ENCODE results near the gene MYCBPAP. TPM values are rescaled to one million over a fixed set of nuclear protein-coding genes. Genes with fewer than 3 reads are reported as not detected.

Gene MYCBPAP
- total RNA-seq, 3 donors from 2014 or later = 0.26 to 0.49 (median 0.30) TPM

DNA sequence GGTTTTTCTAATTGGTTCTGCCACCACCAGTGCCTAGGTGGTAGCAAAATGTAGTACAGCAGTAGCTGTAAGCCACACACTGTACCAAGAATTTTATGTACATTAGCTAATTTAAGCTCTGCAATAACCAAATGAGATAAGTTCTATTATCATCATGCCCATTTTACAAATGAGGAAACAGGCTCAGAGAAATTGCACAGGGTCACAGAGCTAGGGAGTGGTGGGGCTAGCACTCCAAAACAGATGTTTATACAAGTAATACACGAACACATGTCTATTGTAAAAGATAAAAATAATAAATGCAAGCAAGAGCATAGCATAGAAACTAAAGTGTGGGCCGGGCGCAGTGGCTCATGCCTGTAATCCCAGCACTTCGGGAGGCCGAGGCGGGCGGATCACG lies 16.0 kb upstream of the MYCBPAP start:
- no peak for ATAC-seq
- Mint-ChIP-seq H3K4me3 (no peak overlapping the region), H3K4me1 (ENCODE audit: low read depth) (no peaks in the 10 kb centered on the region)

GRCh38 chr17:50493744-50494143 lies 14.5 kb upstream of the MYCBPAP start:
- H3K4me1 Mint-ChIP-seq (ENCODE audit: low read depth) = no peaks in the 10 kb centered on the region

More for the DNA sequence above, 16.0 kb upstream of the MYCBPAP start:
- Mint-ChIP-seq H3K27me3 (ENCODE audit: low read depth) (no peaks in the 10 kb centered on the region), H3K9me3 (no peaks in the 10 kb centered on the region), H3K36me3 (ENCODE audit: insufficient read depth) (peaks cover 2% of the 10 kb centered on the region)
- no peak for DNase-seq

DNA sequence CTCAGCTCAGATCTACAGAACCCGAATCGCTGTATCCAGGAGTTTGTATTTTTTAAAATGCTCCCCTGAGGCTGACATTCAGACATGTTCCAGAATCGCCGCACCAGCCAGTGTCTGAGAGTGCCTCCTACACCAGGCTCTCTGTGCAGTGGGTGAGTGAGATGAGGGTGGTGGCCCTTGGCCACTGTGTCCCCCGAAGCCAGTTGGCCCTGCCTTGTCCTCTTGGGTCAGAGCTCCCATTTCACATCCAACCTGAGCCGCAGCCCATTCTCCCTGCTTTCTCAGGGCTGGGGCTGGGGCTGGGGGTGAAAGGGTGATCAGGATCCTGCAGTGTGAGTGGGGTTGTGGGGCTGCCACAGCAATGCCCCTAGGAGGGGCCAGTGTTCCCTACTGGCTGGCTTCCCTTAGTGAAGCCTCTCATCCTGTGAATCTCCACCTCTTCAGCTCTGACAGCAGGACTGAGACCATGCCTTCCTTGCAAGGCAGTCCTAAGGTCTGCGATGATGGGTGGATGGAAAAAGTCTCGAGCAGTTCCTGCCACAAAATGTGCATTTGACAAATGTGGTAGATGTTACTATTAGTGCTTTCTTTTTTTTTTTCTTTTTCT lies 12.9 kb upstream of the MYCBPAP start:
- H3K9me3 Mint-ChIP-seq = no peaks in the 10 kb centered on the region
- H3K4me3 Mint-ChIP-seq = no peak overlapping the region
- H3K4me1 Mint-ChIP-seq (ENCODE audit: low read depth) = no peaks in the 10 kb centered on the region
- DNase-seq (no peak), ATAC-seq (no peak)
- peaks cover 2% of the 10 kb centered on the region for H3K27me3 Mint-ChIP-seq (ENCODE audit: low read depth)
- H3K36me3 Mint-ChIP-seq (ENCODE audit: insufficient read depth) = peaks cover 2% of the 10 kb centered on the region

More at GRCh38 chr17:50493744-50494143, 14.5 kb upstream of the MYCBPAP start:
- Mint-ChIP-seq H3K4me3 (no peak overlapping the region), H3K36me3 (ENCODE audit: insufficient read depth) (peaks cover 2% of the 10 kb centered on the region), H3K9me3 (no peaks in the 10 kb centered on the region), H3K27me3 (ENCODE audit: low read depth) (peaks cover 2% of the 10 kb centered on the region)
- DNase-seq = no peak
- ATAC-seq = no peak

GRCh38 chr17:50495918-50496317 lies 12.3 kb upstream of the MYCBPAP start:
- Mint-ChIP-seq H3K27me3 (ENCODE audit: low read depth) (peaks cover 2% of the 10 kb centered on the region), H3K4me3 (no peak overlapping the region), H3K36me3 (ENCODE audit: insufficient read depth) (peaks cover 2% of the 10 kb centered on the region), H3K9me3 (no peaks in the 10 kb centered on the region), H3K4me1 (ENCODE audit: low read depth) (no peaks in the 10 kb centered on the region)
- no peak for DNase-seq
- no peak for ATAC-seq

DNA sequence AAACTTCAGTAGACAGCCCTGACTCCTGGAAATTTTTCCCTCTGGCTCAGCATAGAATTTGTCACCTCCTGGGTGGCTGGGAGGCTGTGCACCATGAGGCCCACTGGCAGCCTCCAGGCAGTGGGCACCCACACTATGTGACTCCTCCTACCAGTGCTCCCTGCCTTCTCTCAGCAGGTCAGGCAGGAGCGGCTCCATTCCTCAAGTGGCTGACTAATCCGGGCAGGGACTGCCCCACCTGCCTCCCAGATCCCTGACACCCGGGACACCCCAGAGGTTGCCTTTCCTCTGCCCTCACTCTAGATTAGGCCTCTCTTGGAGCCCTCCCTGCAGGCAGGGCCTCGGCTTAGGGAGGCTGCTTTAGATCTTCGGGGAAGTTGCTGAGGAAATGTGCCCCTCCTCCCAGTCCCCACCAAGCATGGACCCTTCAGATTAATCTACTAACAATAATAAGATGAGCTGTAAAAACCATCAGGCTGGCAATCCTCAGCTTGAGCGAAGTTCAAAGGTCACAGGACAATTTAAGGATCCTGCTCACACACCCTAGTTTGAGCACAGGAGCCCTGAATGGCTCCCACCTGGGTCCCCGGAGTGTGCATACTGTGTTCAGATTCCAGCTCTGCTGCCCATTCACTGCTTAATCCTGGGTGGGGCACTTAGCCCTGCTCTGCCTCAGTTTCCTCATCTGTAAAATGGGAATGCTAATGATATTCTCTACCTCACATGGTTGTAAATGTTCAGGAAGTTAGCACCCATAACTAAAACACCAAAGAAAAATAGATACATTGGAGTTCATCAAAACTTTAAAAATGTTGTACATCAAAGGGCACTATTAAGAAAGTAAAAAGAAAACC lies 10.0 kb upstream of the MYCBPAP start:
- Mint-ChIP-seq H3K27me3 (ENCODE audit: low read depth) (peaks cover 2% of the 10 kb centered on the region), H3K36me3 (ENCODE audit: insufficient read depth) (no peaks in the 10 kb centered on the region), H3K9me3 (no peaks in the 10 kb centered on the region), H3K4me1 (ENCODE audit: low read depth) (no peaks in the 10 kb centered on the region), H3K4me3 (no peak overlapping the region)
- DNase-seq (no peak), ATAC-seq (no peak)

GRCh38 chr17:50499270-50499669 lies 9.0 kb upstream of the MYCBPAP start:
- DNase-seq (no peak), ATAC-seq (no peak)
- Mint-ChIP-seq H3K27me3 (ENCODE audit: low read depth) (peaks cover 2% of the 10 kb centered on the region), H3K9me3 (no peaks in the 10 kb centered on the region), H3K4me1 (ENCODE audit: low read depth) (peaks cover 5% of the 10 kb centered on the region), H3K4me3 (no peak overlapping the region), H3K36me3 (ENCODE audit: insufficient read depth) (no peaks in the 10 kb centered on the region)

- no peaks in the 10 kb centered on the region for H3K9me3 Mint-ChIP-seq
- peaks cover 8% of the 10 kb centered on the region for H3K4me1 Mint-ChIP-seq (ENCODE audit: low read depth)
- no peak for ATAC-seq
- H3K36me3 Mint-ChIP-seq (ENCODE audit: insufficient read depth) = no peaks in the 10 kb centered on the region
- no peak for DNase-seq
- H3K4me3 Mint-ChIP-seq = no peak overlapping the region
- peaks cover 2% of the 10 kb centered on the region for H3K27me3 Mint-ChIP-seq (ENCODE audit: low read depth)
Observed at GRCh38 chr17:50499721-50500120, 8.5 kb upstream of the MYCBPAP start.

DNA sequence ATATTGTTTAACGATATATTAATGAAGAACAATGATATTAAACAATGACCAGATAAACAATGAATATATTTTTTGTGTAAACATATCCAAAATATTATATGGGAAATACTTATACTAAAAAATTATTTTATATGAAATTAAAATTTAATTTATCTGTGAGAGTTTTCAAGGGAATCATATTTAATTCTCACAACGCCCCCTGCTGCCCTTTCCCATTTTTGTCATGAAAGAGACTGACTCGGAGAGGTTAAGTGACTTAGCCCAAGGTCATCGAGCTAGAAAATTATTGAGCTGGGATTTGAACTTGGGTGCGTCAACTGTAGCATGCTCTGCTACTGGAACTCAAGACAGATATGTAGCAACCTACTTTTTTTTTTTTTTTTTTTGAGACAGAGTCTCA lies 7.2 kb upstream of the MYCBPAP start:
- peaks cover 2% of the 10 kb centered on the region for H3K27me3 Mint-ChIP-seq (ENCODE audit: low read depth)
- H3K4me1 Mint-ChIP-seq (ENCODE audit: low read depth) = peaks cover 9% of the 10 kb centered on the region
- H3K9me3 Mint-ChIP-seq = no peaks in the 10 kb centered on the region
- DNase-seq = no peak
- H3K36me3 Mint-ChIP-seq (ENCODE audit: insufficient read depth) = no peaks in the 10 kb centered on the region
- H3K4me3 Mint-ChIP-seq = no peak overlapping the region
- ATAC-seq = no peak

- peak in 1 of 2 donors; percentile 27 for ATAC-seq
- Mint-ChIP-seq H3K9me3 (no peaks in the 10 kb centered on the region), H3K36me3 (ENCODE audit: insufficient read depth) (no peaks in the 10 kb centered on the region)
Observed at GRCh38 chr17:50502301-50502990, 5.8 kb upstream of the MYCBPAP start.

DNA sequence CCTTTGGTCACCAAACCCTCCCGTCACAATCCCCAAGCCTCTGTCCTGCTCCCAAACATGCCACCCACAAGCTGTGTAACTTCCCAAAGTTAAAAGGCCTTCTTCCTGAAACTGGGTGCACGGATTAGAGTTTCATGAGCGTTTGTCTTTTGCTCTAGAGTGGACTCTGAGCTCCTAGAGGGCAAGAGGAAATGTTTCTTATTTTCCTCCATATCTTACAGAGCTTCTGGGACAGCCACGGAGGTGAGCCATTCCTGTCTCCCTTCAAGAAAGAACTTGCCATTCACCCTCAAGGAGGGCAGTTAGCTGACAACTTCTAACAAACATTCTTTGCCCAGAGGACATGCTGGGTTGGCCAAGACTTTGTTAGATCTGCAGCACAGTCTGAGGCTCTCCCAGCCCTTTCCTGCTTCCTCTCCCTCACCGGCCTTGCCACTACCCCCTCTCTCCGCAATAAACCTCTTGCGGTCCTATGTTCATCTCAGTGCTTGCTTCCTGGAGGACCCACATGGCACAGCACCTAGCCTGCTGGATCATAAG lies 2.6 kb upstream of the MYCBPAP start:
- no peaks in the 10 kb centered on the region for H3K36me3 Mint-ChIP-seq (ENCODE audit: insufficient read depth)
- no peaks in the 10 kb centered on the region for H3K9me3 Mint-ChIP-seq
- H3K4me1 Mint-ChIP-seq (ENCODE audit: low read depth) = peaks cover 30% of the 10 kb centered on the region
- ATAC-seq (no peak), DNase-seq (no peak)
- no peak overlapping the region for H3K4me3 Mint-ChIP-seq
- H3K27me3 Mint-ChIP-seq (ENCODE audit: low read depth) = no peaks in the 10 kb centered on the region

More at GRCh38 chr17:50502301-50502990, 5.8 kb upstream of the MYCBPAP start:
- no peak for DNase-seq
- Mint-ChIP-seq H3K4me1 (ENCODE audit: low read depth) (peaks cover 9% of the 10 kb centered on the region), H3K27me3 (ENCODE audit: low read depth) (peaks cover 2% of the 10 kb centered on the region), H3K4me3 (no peak overlapping the region)

DNA sequence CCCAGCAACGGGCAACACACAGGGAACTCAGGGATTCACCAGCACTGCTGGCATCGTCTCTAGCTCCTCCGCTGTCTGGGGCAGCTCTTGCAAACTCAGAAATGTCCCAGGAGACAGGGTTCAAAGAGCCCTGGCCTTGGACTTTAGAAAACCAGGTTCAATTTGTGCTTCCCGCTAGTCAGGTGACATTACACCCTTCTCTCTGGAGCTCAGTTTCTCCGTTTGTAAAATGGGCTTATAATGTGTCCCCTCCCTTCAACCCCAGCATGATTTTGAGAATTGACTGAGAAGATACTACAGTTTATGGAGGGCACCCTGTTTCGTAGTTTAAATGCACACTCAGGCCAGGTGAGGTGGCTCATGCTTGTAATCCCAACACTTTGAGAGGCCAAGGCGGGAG lies 1.9 kb upstream of the MYCBPAP start:
- H3K36me3 Mint-ChIP-seq (ENCODE audit: insufficient read depth) = no peaks in the 10 kb centered on the region
- ATAC-seq (no peak), DNase-seq (no peak)
- no peak overlapping the region for H3K4me3 Mint-ChIP-seq
- H3K27me3 Mint-ChIP-seq (ENCODE audit: low read depth) = no peaks in the 10 kb centered on the region
- H3K4me1 Mint-ChIP-seq (ENCODE audit: low read depth) = peaks cover 37% of the 10 kb centered on the region
- H3K9me3 Mint-ChIP-seq = no peaks in the 10 kb centered on the region

GRCh38 chr17:50508573-50509460 lies 578 bp downstream of the MYCBPAP start:
- no peaks in the 10 kb centered on the region for H3K27me3 Mint-ChIP-seq (ENCODE audit: low read depth)
- ATAC-seq = no peak
- peak overlapping the region; percentile 85 for H3K4me3 Mint-ChIP-seq
- no peaks in the 10 kb centered on the region for H3K9me3 Mint-ChIP-seq
- no peak for DNase-seq
- H3K4me1 Mint-ChIP-seq (ENCODE audit: low read depth) = peaks cover 44% of the 10 kb centered on the region
- no peaks in the 10 kb centered on the region for H3K36me3 Mint-ChIP-seq (ENCODE audit: insufficient read depth)

DNA sequence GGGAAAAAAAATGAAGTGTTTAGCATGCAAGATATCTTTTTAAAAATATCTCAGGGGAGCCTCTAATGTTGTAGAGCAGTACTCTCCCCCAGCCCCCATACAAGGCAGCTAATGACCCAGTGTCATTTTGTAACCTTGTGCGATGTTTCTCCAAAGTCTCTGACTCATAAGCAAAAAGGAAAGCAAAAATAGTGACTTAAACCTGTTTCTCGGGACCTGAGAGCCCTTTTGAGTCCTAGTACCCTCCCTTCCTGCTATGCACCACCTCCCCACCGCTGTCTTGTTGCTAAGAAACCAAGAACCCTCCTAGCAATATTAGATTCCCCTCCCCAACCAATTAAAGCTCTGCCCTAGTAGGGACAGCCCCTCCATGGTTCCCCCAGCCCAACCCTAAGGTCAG lies 2.8 kb downstream of the MYCBPAP start:
- H3K4me3 Mint-ChIP-seq = peak overlapping the region; percentile 33

More for the DNA sequence above, 2.8 kb downstream of the MYCBPAP start:
- DNase-seq (no peak), ATAC-seq (peak; percentile 78 to 83)
- Mint-ChIP-seq H3K27me3 (ENCODE audit: low read depth) (no peaks in the 10 kb centered on the region), H3K9me3 (no peaks in the 10 kb centered on the region), H3K36me3 (ENCODE audit: insufficient read depth) (no peaks in the 10 kb centered on the region), H3K4me1 (ENCODE audit: low read depth) (peaks cover 38% of the 10 kb centered on the region)
